Calu3 (cell line): ENCODE measurements around the gene BTN1A1. TPM values are rescaled to one million over a fixed set of nuclear protein-coding genes. Genes with fewer than 3 reads are reported as not detected.

Experiments used
- total RNA-seq: library from RNA; stranded (reverse); gene quantifications from 2 replicates; pipeline ENCODE4 v1.2.3, GENCODE V29; 2022

Gene BTN1A1
- total RNA-seq, 1 experiment from 2014 or later: not detected

Other genes starting within 250 kb of the BTN1A1 start
- gene BTN3A2, start 135.1 kb upstream of the BTN1A1 start, total RNA-seq: 28.2 and 36.3 TPM in 2 replicates
- gene BTN2A2, start 117.2 kb upstream of the BTN1A1 start, total RNA-seq: 16.9 and 17.6 TPM in 2 replicates
- gene BTN3A1, start 98.0 kb upstream of the BTN1A1 start, total RNA-seq: 29.0 and 40.5 TPM in 2 replicates
- gene BTN3A3, start 59.8 kb upstream of the BTN1A1 start, total RNA-seq: 15.5 and 20.6 TPM in 2 replicates
- 29.4 and 32.5 TPM in 2 replicates for gene BTN2A1, start 42.3 kb upstream of the BTN1A1 start, total RNA-seq
- 49.7 and 60.0 TPM in 2 replicates for gene HMGN4, start 38.1 kb downstream of the BTN1A1 start, total RNA-seq
- 18.8 and 20.9 TPM in 2 replicates for gene ABT1, start 96.7 kb downstream of the BTN1A1 start, total RNA-seq
- gene ZNF322, start 159.4 kb downstream of the BTN1A1 start, total RNA-seq: 25.1 and 27.1 TPM in 2 replicates